HG02623 (cell line): ENCODE data around the gene RNF121.

ENCODE experiments used
- ATAC-seq: cut with Tn5 transposase; IDR thresholded peaks from one replicate; pipeline ENCODE4 v1.9.1; 2021; ENCODE audit warnings: moderate library complexity; ENCODE audit not compliant: unreplicated experiment

Gene RNF121

DNA sequence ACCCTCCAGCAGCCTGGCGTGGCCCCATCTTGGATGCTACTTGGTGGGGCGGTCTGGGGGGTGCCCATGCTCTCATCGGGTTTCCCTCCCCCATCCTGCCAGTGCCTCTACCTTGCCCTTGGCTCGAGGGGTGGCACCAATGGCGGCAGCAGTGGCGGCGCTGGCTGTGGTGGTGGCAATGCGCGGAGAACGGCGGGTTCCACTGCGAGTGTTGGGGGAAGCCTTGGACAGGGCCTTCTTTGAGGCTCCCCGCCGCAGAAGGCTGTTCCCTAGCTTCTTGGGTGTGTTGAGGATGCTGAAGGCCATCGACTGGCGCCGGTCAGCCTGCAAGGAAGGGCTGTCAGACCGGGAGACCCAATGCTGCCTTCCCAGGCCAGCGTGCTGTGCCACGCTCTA is 74.9 kb downstream of the RNF121 start:
- ATAC-seq, result no peak

- ATAC-seq, result no peak
These were observed 75.9 kb downstream of the RNF121 start for GRCh38 chr11:72004515-72005346.

DNA sequence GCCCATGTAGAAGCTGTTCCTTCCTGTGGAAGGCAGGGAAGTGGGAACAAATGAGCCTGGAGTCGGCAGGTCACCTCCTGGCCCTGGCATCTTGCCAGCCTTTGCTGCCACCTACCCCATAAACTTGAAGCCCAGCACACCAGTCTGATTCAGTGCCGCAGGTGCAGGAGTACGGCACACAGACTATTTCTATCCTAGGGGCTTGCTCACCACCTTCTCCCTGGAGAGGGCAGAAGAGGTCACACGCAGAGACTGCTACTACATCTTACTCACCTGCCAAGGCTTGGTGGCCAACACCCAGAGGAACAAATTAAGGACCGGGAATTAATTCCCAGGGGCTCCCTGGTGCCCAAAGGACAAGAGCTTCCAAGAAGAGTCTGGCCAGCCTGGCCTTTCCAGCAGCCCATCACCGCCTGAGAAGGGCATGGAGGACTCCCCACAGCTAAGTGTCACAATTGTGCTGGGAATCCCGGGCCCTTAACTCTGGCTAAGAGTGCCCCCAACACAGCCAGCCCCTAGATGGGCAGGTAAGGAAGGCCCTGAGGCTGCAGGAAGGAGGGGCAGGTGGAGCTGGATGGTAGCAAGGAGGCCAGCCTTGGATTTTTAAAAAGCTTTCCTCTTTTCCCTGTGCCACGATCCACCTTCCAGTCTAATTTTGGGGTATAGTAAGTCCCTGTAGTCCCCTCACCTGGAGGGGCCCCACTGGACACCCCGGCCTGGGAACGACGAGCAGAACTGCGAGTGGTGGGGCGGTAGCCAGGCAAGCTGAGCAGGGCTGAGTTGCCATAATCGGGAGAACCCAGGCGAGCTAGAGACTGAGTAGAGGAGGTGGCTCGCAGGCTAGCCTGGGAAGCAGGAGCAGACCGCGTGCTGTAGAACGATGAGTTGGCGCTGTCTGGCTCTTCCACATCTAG is 76.8 kb downstream of the RNF121 start:
- no peak for ATAC-seq

- no peak for ATAC-seq
These were observed 77.7 kb downstream of the RNF121 start for GRCh38 chr11:72006309-72007088.

- no peak for ATAC-seq
These were observed 78.2 kb downstream of the RNF121 start for GRCh38 chr11:72007089-72007476.

GRCh38 chr11:72007587-72007986 is 78.7 kb downstream of the RNF121 start:
- ATAC-seq, result no peak

DNA sequence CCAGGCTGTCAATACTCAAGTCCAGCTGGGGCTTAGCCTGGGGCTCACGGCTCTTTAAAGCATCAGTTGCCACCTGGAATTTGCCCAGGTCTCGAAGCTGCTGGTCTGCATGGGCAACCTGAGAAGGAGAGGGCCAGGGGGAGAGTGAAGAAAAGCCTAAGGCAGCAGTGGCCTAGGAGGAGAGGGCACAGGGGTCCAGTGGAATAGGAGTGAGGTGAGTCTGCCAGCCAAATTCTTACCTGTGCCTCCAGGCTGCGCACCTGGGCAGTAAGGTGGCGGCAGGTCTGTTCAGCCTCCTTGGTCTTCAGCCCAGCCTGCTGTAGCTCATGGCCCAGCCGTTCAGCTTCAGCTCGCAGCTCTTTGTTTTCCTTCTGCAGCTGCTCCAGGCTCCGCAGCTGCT is 79.9 kb downstream of the RNF121 start:
- no peak for ATAC-seq

GRCh38 chr11:72009156-72009555 is 80.3 kb downstream of the RNF121 start:
- no peak for ATAC-seq

- no peak for ATAC-seq
These were observed 81.8 kb downstream of the RNF121 start for GRCh38 chr11:72010529-72011233.

- ATAC-seq, result no peak
These were observed 83.3 kb downstream of the RNF121 start for GRCh38 chr11:72012091-72012630.

- ATAC-seq, result no peak
These were observed 84.3 kb downstream of the RNF121 start for GRCh38 chr11:72012897-72013721.

DNA sequence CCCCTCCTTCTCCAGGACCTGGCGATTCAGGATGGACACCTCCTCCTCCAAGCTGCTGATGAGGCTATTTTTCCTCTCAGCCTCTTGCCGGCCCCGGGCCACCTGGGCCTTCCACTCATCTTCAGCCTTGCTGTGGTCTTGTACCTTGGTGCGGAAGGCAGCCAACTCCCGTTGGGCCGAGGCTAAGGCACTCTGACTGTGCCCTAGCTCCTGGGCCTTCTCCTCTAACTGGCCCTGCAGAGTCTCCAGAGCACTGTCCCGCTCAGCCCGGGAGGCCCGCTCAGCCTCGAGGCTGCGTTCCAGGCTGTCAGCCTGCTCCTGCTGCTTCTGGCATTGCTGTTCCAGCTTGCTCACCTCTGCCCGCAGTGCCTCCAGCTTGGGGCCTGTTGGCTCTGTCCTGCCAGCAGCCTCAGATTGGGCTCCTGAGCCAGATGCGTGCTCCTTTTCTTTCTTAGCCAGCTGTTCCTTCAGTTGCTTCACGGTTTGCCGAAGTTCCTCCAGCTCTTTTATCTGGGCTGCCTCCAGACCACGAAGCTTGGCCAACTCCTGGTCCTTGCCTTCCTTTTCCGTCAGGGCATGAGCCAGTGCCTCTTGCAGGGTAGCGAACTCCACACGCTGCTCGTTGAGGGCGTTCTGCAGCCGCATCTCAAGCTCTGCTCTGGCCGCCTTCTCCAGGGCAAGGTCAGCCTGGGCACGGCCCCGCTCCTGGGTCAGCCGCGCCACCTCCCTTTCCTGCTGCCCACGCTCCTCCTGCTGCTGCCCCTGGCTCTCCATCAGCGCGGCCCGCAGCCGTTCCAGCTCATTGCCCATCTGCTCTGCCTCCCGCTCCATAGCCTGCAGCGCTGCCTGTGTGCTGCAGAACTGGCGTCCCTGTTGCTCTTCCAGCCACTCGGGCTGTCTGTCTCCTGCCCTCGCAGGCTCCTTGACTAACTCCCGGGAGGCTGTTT is 85.2 kb downstream of the RNF121 start:
- no peak for ATAC-seq

DNA sequence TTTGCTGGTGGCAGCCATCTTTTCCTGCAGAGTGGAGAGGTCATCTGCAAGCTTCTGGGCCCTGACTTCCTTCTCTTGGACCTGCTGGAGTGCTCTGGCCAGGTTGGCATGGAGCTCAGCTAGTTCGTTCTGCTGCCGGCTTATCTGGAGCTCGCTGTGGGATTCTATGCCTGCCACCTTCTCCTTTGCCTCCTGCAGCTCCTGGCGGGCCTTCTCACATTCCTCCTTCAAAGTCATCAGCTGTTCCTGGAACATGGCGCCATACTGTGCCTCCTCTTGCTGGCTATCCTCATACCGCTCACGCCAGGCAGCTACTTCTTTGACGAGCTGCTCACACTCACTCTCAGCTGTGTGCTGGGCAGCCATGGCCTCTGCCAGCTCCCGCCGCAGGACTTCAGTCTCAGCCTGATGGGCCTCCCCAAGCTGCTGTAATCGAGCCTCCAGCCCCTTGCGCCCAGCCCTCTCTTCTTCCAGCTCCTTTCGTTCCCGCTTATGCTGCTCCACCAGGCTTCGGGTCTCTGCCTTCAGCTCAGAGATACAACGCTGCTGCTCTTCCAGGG is 86.0 kb downstream of the RNF121 start:
- ATAC-seq, result no peak

DNA sequence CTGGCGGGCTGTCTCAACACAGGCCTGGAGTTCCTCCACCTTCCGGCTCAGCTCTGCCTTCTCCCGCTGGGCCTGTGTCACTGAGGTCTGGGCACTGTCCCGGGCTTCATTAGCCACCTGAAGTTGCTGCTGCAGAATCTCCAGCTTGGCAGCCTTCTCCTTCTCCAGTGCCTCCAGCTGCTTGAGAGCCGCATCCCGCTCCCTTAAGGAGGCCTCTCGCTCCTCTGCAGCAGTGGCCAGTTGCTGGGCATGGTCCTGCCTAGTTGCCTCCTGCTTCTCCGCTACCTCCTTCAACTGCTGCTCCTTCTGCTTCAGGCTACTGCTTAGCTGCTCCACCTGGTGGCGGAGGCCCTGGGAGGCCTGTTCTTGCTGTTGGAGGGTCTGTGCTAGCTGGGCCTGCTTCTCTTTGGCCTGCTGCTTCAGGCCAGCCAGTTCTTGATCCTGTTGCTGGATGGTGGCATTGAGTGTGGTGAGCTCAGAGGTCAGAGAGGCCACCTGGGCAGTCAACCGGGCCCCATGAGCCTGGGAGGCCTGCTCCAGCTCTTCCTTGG is 86.7 kb downstream of the RNF121 start:
- no peak for ATAC-seq

GRCh38 chr11:72018171-72018570 is 89.3 kb downstream of the RNF121 start:
- ATAC-seq, result no peak

DNA sequence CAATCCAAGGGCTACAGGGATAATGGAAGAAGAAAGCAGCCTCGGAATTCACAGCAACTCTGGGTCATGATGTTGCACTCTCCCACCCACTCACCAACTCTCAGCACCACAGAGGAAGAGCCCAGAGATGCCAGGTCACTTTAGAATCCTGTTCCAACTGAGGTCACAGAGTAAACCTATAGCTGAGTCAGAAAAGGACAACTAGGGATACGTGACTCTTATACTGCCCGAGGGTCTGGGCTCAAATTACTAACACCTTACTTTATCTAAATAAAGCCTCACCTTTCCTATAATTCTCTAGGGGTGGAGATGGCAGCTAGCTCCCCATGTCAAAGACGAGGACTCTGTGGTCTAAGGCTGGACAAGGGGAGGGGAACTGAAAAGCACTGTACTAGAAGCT is 94.5 kb downstream of the RNF121 start:
- no peak for ATAC-seq

- no peak for ATAC-seq
These were observed 95.4 kb downstream of the RNF121 start for GRCh38 chr11:72024069-72024754.
